ENCODE data around the gene CLPSL2.

CLPSL2 gene

GRCh38 chr6:35745509-35745908, 30.9 kb upstream of the CLPSL2 start:
- no peak for DNase-seq
- Histone ChIP-seq H3K9me2 (replicated peaks; ENCODE audit: insufficient read depth, low read length) (no peaks in the 10 kb centered on the region), H3K9ac (ENCODE audit: low read length) (no peak overlapping the region), H3F3A (ENCODE audit: insufficient read depth, low read length) (no peaks in the 10 kb centered on the region), H2AFZ (ENCODE audit: low read length) (no peak overlapping the region), H3K4me3 (ENCODE audit: low read length) (no peak overlapping the region), H3K4me1 (ENCODE audit: low read length) (no peaks in the 10 kb centered on the region), H3K79me2 (ENCODE audit: low read length) (no peaks in the 10 kb centered on the region), H3K9me3 (replicated peaks; ENCODE audit: insufficient read depth, low read length) (no peaks in the 10 kb centered on the region), H3K4me2 (ENCODE audit: low read depth, low read length) (no peak overlapping the region), H3K27ac (ENCODE audit: low read length) (no peak overlapping the region), H3K36me3 (replicated peaks; ENCODE audit: insufficient read depth, low read length) (no peaks in the 10 kb centered on the region), H4K20me1 (ENCODE audit: insufficient read depth, low read length) (no peaks in the 10 kb centered on the region), H3K27me3 (replicated peaks; ENCODE audit: insufficient read depth, low read length) (no peaks in the 10 kb centered on the region)
- TF ChIP-seq EZH2 (optimal IDR thresholded peaks at IDR 0.05; ENCODE audit: low read depth, low read length), result no peak
- TF ChIP-seq CTCF (IDR thresholded peaks at IDR 0.05; ENCODE audit: low read length), result no peak
- TF ChIP-seq EZH2phosphoT487 (IDR thresholded peaks at IDR 0.05; ENCODE audit: low read length), result no peak

- no peaks in the 10 kb centered on the region for H4K20me1 ChIP-seq (ENCODE audit: insufficient read depth, low read length)
- H3K79me2 ChIP-seq (ENCODE audit: low read length), result no peaks in the 10 kb centered on the region
- DNase-seq, result no peak
- H3K9me3 ChIP-seq (replicated peaks; ENCODE audit: insufficient read depth, low read length), result no peaks in the 10 kb centered on the region
- no peaks in the 10 kb centered on the region for H3K9me2 ChIP-seq (replicated peaks; ENCODE audit: insufficient read depth, low read length)
- no peak overlapping the region for H3K9ac ChIP-seq (ENCODE audit: low read length)
- H3K36me3 ChIP-seq (replicated peaks; ENCODE audit: insufficient read depth, low read length), result no peaks in the 10 kb centered on the region
- no peaks in the 10 kb centered on the region for H3K27me3 ChIP-seq (replicated peaks; ENCODE audit: insufficient read depth, low read length)
- no peaks in the 10 kb centered on the region for H3K4me1 ChIP-seq (ENCODE audit: low read length)
- H3K4me2 ChIP-seq (ENCODE audit: low read depth, low read length), result no peak overlapping the region
- no peak overlapping the region for H2AFZ ChIP-seq (ENCODE audit: low read length)
- no peak overlapping the region for H3K27ac ChIP-seq (ENCODE audit: low read length)
- H3K4me3 ChIP-seq (ENCODE audit: low read length), result no peak overlapping the region
- H3F3A ChIP-seq (ENCODE audit: insufficient read depth, low read length), result no peaks in the 10 kb centered on the region
- TF ChIP-seq EZH2 (optimal IDR thresholded peaks at IDR 0.05; ENCODE audit: low read depth, low read length) (no peak), CTCF (IDR thresholded peaks at IDR 0.05; ENCODE audit: low read length) (no peak), EZH2phosphoT487 (IDR thresholded peaks at IDR 0.05; ENCODE audit: low read length) (no peak)
Measured at GRCh38 chr6:35746516-35746915, 29.9 kb upstream of the CLPSL2 start.

- Histone ChIP-seq H3K9ac (ENCODE audit: low read length) (no peak overlapping the region), H3K9me3 (replicated peaks; ENCODE audit: insufficient read depth, low read length) (no peaks in the 10 kb centered on the region), H3K4me2 (ENCODE audit: low read depth, low read length) (no peak overlapping the region), H3K9me2 (replicated peaks; ENCODE audit: insufficient read depth, low read length) (no peaks in the 10 kb centered on the region), H2AFZ (ENCODE audit: low read length) (no peak overlapping the region), H3K27me3 (replicated peaks; ENCODE audit: insufficient read depth, low read length) (no peaks in the 10 kb centered on the region), H3K27ac (ENCODE audit: low read length) (no peak overlapping the region), H4K20me1 (ENCODE audit: insufficient read depth, low read length) (no peaks in the 10 kb centered on the region), H3K36me3 (replicated peaks; ENCODE audit: insufficient read depth, low read length) (no peaks in the 10 kb centered on the region), H3K79me2 (ENCODE audit: low read length) (no peaks in the 10 kb centered on the region), H3K4me1 (ENCODE audit: low read length) (no peaks in the 10 kb centered on the region), H3F3A (ENCODE audit: insufficient read depth, low read length) (no peaks in the 10 kb centered on the region), H3K4me3 (ENCODE audit: low read length) (no peak overlapping the region)
- TF ChIP-seq CTCF (IDR thresholded peaks at IDR 0.05; ENCODE audit: low read length), result no peak
- TF ChIP-seq EZH2 (optimal IDR thresholded peaks at IDR 0.05; ENCODE audit: low read depth, low read length), result no peak
- TF ChIP-seq EZH2phosphoT487 (IDR thresholded peaks at IDR 0.05; ENCODE audit: low read length), result no peak
- no peak for DNase-seq
Measured at GRCh38 chr6:35747877-35748276, 28.5 kb upstream of the CLPSL2 start.

All from MM.1S (cell line).